ENCODE results near the gene RNF123. TPM values are rescaled to one million over a fixed set of nuclear protein-coding genes. Genes with fewer than 3 reads are reported as not detected.

Gene RNF123
- total and polyA plus RNA-seq, 2 experiments from 2014 or later: 14.6 to 32.5 TPM

- TF ChIP-seq CTCF (conservative IDR thresholded peaks at IDR 0.05; ENCODE audit: low read depth in 2 of 2): no peak
- no peak for TF ChIP-seq STAT1 (IDR thresholded peaks at IDR 0.05; ENCODE audit: unreplicated experiment)
- TF ChIP-seq ZNF114 (CRISPR knock-in tag; IDR thresholded peaks at IDR 0.05): no peak
- TF ChIP-seq NANOG (IDR thresholded peaks at IDR 0.05; ENCODE audit: borderline replicate concordance): no peak
- TF ChIP-seq ETS1 (IDR thresholded peaks at IDR 0.05): no peak
Observed at GRCh38 chr3:49658711-49659110, 30.6 kb upstream of the RNF123 start.

GRCh38 chr3:49659756-49660155 is 29.6 kb upstream of the RNF123 start:
- Histone ChIP-seq H3F3A (replicated peaks; ENCODE audit: low read depth) (no peaks in the 10 kb centered on the region), H3K79me2 (replicated peaks; ENCODE audit: insufficient read depth) (no peaks in the 10 kb centered on the region), H3K27ac (ENCODE audit: low read depth) (no peak overlapping the region), H4K20me1 (replicated peaks; ENCODE audit: insufficient read depth) (no peaks in the 10 kb centered on the region), H2AFZ (no peak overlapping the region), H3K9me2 (ENCODE audit: insufficient read depth) (no peaks in the 10 kb centered on the region), H3K27me3 (ENCODE audit: insufficient read depth) (no peaks in the 10 kb centered on the region), H3K4me3 (no peak overlapping the region), H3K4me1 (ENCODE audit: insufficient read depth) (no peaks in the 10 kb centered on the region), H3K4me2 (no peak overlapping the region), H3K36me3 (ENCODE audit: insufficient read depth) (no peaks in the 10 kb centered on the region)
- ATAC-seq: no peak
- H3K36me3 Mint-ChIP-seq (ENCODE audit: low read depth): no peaks in the 10 kb centered on the region; the same call in 2 of the 3 replicates
- no peak overlapping the region for H3K4me3 Mint-ChIP-seq
- no peaks in the 10 kb centered on the region for H3K9me3 Mint-ChIP-seq
- DNase-seq (ENCODE audit: low spot score): no peak
- H3K27ac Mint-ChIP-seq: no peak overlapping the region
- H3K4me1 Mint-ChIP-seq: peaks cover 2% of the 10 kb centered on the region
- peaks cover 16% of the 10 kb centered on the region for H3K27me3 Mint-ChIP-seq (ENCODE audit: insufficient read depth, low read depth, poor library complexity)
- TF ChIP-seq ZNF462 (CRISPR knock-in tag; IDR thresholded peaks at IDR 0.05) (no peak), POLR2AphosphoS5 (IDR thresholded peaks at IDR 0.05; ENCODE audit: low read depth) (no peak), EZH2phosphoT487 (IDR thresholded peaks at IDR 0.05; ENCODE audit: unreplicated experiment) (no peak), ZNF114 (CRISPR knock-in tag; IDR thresholded peaks at IDR 0.05) (no peak), REST (IDR thresholded peaks at IDR 0.05; ENCODE audit: unreplicated experiment) (no peak)

More at GRCh38 chr3:49658711-49659110, 30.6 kb upstream of the RNF123 start:
- Mint-ChIP-seq H3K4me3 (no peak overlapping the region), H3K36me3 (ENCODE audit: low read depth) (no peaks in the 10 kb centered on the region), H3K27ac (no peak overlapping the region), H3K9me3 (no peaks in the 10 kb centered on the region), H3K27me3 (ENCODE audit: insufficient read depth, low read depth, poor library complexity) (peaks cover 16% of the 10 kb centered on the region), H3K4me1 (no peaks in the 10 kb centered on the region; the same call in 2 of the 3 replicates)
- Histone ChIP-seq H2AFZ (no peak overlapping the region), H3K36me3 (ENCODE audit: insufficient read depth) (no peaks in the 10 kb centered on the region), H3K27me3 (ENCODE audit: insufficient read depth) (no peaks in the 10 kb centered on the region), H3K4me2 (no peak overlapping the region), H3F3A (replicated peaks; ENCODE audit: low read depth) (no peaks in the 10 kb centered on the region), H3K4me1 (ENCODE audit: insufficient read depth) (no peaks in the 10 kb centered on the region), H3K79me2 (replicated peaks; ENCODE audit: insufficient read depth) (no peaks in the 10 kb centered on the region), H3K27ac (ENCODE audit: low read depth) (no peak overlapping the region), H4K20me1 (replicated peaks; ENCODE audit: insufficient read depth) (no peaks in the 10 kb centered on the region), H3K4me3 (no peak overlapping the region), H3K9me2 (ENCODE audit: insufficient read depth) (no peaks in the 10 kb centered on the region)
- ATAC-seq (no peak), DNase-seq (ENCODE audit: low spot score) (no peak)

Measured in GM23338 (cell line).